Right lobe of liver (tissue), 6 donors: ENCODE measurements around the gene CLMN. TPM values are rescaled to one million over a fixed set of nuclear protein-coding genes. Genes with fewer than 3 reads are reported as not detected.
A peak's percentile ranks its signal among the peaks of the same experiment; 100 is the strongest.

Source experiments
- ATAC-seq, 4 donors: fragments of 200-7000 bp; cut with Tn5 transposase; one replicate each; pipeline ENCODE4 v1.9.1; 2020; ENCODE audit warnings: mild to moderate bottlenecking in 4 of 4, moderate library complexity in 4 of 4
- DNase-seq, 3 donors: peaks; one replicate each; pipeline ENCODE4 v3.0.0-alpha.2; 2020
- H3K27ac ChIP-seq, 3 donors: fragments of 200-600 bp; one replicate each; pipeline ENCODE4 v1.8.0; 2022
- H3K27me3 ChIP-seq, 2 donors: fragments of 200-600 bp; one replicate each; pipeline ENCODE4 v1.8.0; 2022
- H3K36me3 ChIP-seq, 4 donors: fragments of 200-600 bp; sonication (generic) in 1 of 4; one replicate each; pipeline versions ENCODE4 v1.5.1 to v1.8.0; 2017 to 2022; ENCODE audit warnings: control low read depth in 1 of 4
- H3K4me1 ChIP-seq, 4 donors: fragments of 200-600 bp; sonication (generic) in 1 of 4; one replicate each; pipeline versions ENCODE4 v1.5.1 to v1.8.0; 2017 to 2022; ENCODE audit warnings: control low read depth in 1 of 4
- H3K4me3 ChIP-seq, 3 donors: fragments of 200-600 bp; one replicate each; pipeline ENCODE4 v1.8.0; 2022
- H3K9me3 ChIP-seq, 4 donors: fragments of 200-600 bp; sonication (generic) in 1 of 4; one replicate each; pipeline versions ENCODE4 v1.5.1 to v1.8.0; 2017 to 2022; ENCODE audit warnings: control low read depth in 1 of 4
- CTCF ChIP-seq, 4 donors: fragments of 200-600 bp in 3 of 4; fragments of 450-650 bp in 1 of 4; IDR thresholded peaks; one replicate each; pipeline versions ENCODE4 v1.5.1 to v1.8.0; 2016 to 2022; ENCODE audit warnings: antibody characterized with exemption in 4 of 4, mild to moderate bottlenecking in 2 of 4
- POLR2A ChIP-seq: fragments of 450-650 bp; IDR thresholded peaks from one replicate; pipeline ENCODE4 v1.6.1; 2017; ENCODE audit warnings: antibody characterized with exemption, mild to moderate bottlenecking
- WGBS: methylation state at CpG from one replicate; pipeline ENCODE4 v1.1.6; 2018; ENCODE audit warnings: low coverage, low lambda C conversion rate; ENCODE audit not compliant: insufficient coverage; ENCODE audit errors: missing lambda C conversion rate; 5-methylcytosine and 5-hydroxymethylcytosine counted together
- intact Hi-C, 2 donors: fragments of 100-400 bp; cut with DNase I; formaldehyde crosslinking; loops; one replicate each; pipeline versions ENCODE4 v1.11.2 to v1.14.1; 2022
- total RNA-seq, 6 experiments: library from RNA; depleted of rRNA in 2 of 6; stranded (reverse); fragments of >200 nt in 2 of 6; fragmentation: NEBNext Ultra II Directional in 3 of 6; extraction: Animal tissue kit (Norgen Biotek cat#: 25700) in 3 of 6; gene quantifications; one replicate each; pipeline versions ENCODE4 v1.1.0 to v1.2.4, GENCODE V29; 2016 to 2023
- donor health status: DM: no; HTN: yes; CAD: no.
- donor health status: DM: no; HTN: no; CAD: no.
- donor health status: DM: no; HTN: no; CAD: no.
- donor health status: DM: no; HTN: yes; CAD: no.
- donor health status: DM: no; HTN: yes; CAD: no.

The CLMN gene
- total RNA-seq, 6 experiments from 2014 or later, result 18.4 to 91.8 (median 47.8) TPM

GRCh38 chr14:95330591-95331370 is 11.1 kb upstream of the CLMN start:
- WGBS, result 65% methylated on average over 13 of the region's 20 CpGs
- ATAC-seq (peak in 2 of 4 donors; percentile 15 to 47), DNase-seq (no peak)
- no peak overlapping the region for H3K4me3 ChIP-seq
- peaks cover 0 to 27% (median 6%) of the 10 kb centered on the region in 4 donors for H3K4me1 ChIP-seq
- no peaks in the 10 kb centered on the region for H3K36me3 ChIP-seq
- intact Hi-C loops, result no loop called here
- peak overlapping the region in 1 of 3 donors; percentile 70 for H3K27ac ChIP-seq
- TF ChIP-seq POLR2A (no peak), CTCF (IDR thresholded peaks at IDR 0.05) (no peak)
- H3K9me3 ChIP-seq, result no peaks in the 10 kb centered on the region
- no peaks in the 10 kb centered on the region for H3K27me3 ChIP-seq

GRCh38 chr14:95329941-95330340 is 10.2 kb upstream of the CLMN start:
- TF ChIP-seq POLR2A (no peak), CTCF (IDR thresholded peaks at IDR 0.05) (no peak)
- DNase-seq (no peak), ATAC-seq (no peak)
- intact Hi-C loops, result no loop called here
- no peak overlapping the region for H3K4me3 ChIP-seq
- no peaks in the 10 kb centered on the region for H3K27me3 ChIP-seq
- no peak overlapping the region for H3K27ac ChIP-seq
- 78% methylated on average over 1 of the region's 9 CpGs for WGBS
- no peaks in the 10 kb centered on the region for H3K36me3 ChIP-seq
- peaks cover 0 to 27% (median 6%) of the 10 kb centered on the region in 4 donors for H3K4me1 ChIP-seq
- no peaks in the 10 kb centered on the region for H3K9me3 ChIP-seq

- no peaks in the 10 kb centered on the region for H3K36me3 ChIP-seq
- DNase-seq (no peak), ATAC-seq (no peak)
- WGBS, result 85% methylated on average over 13 of the region's 13 CpGs
- no peak overlapping the region for H3K27ac ChIP-seq
- no peaks in the 10 kb centered on the region for H3K27me3 ChIP-seq
- no peaks in the 10 kb centered on the region for H3K9me3 ChIP-seq
- H3K4me3 ChIP-seq, result no peak overlapping the region
- TF ChIP-seq CTCF (IDR thresholded peaks at IDR 0.05) (no peak), POLR2A (no peak)
- intact Hi-C loops, result no loop called here
- peaks cover 0 to 27% (median 6%) of the 10 kb centered on the region in 4 donors for H3K4me1 ChIP-seq
Measured at GRCh38 chr14:95328729-95329503, 9.2 kb upstream of the CLMN start.

- Histone ChIP-seq H3K4me3 (no peak overlapping the region), H3K27ac (no peak overlapping the region), H3K27me3 (no peaks in the 10 kb centered on the region), H3K4me1 (peaks cover 0 to 24% (median 6%) of the 10 kb centered on the region in 4 donors), H3K36me3 (no peaks in the 10 kb centered on the region), H3K9me3 (no peaks in the 10 kb centered on the region)
- WGBS, result 80% methylated on average over 11 of the region's 13 CpGs
- intact Hi-C loops, result no loop called here
- ATAC-seq (no peak), DNase-seq (no peak)
- TF ChIP-seq POLR2A (no peak), CTCF (IDR thresholded peaks at IDR 0.05) (no peak)
Measured at GRCh38 chr14:95327558-95328374, 8.1 kb upstream of the CLMN start.
